ENCODE results near the gene BARHL1.
"Not testable (repeated sequence)": the region's sequence is repeated elsewhere in the genome, so short reads cannot be mapped to it uniquely, and the experiment has no call there.

BARHL1 gene

DNA sequence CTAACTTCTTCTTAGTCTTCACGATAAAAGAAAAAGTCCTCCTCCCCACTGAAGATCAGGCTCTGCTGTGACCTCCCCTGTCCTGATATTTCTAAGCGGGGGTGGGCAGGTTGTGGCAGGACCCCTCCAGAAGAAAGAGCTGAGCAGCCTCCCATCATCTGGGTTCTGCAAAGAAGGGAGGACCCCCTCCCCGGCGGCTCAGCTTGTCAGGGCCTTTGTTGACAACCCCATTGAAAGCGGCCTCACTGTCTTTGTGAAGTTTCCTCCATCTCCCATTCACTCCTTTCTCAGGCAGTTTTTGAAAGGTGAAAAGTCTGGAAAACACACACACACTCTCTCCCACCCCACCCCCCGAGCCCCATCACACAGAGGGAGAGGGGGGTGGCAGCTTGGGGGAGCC, 26.2 kb upstream of the BARHL1 start:
- no peak for DNase-seq (ENCODE audit: low read depth in 2 of 2, low spot score in 1 of 2)

- no peak for DNase-seq (ENCODE audit: low read depth in 2 of 2, low spot score in 1 of 2)
These were observed 25.7 kb upstream of the BARHL1 start for GRCh38 chr9:132556714-132557113.

- no peak for DNase-seq (ENCODE audit: low read depth in 2 of 2, low spot score in 1 of 2)
These were observed 25.2 kb upstream of the BARHL1 start for GRCh38 chr9:132557159-132557558.

DNA sequence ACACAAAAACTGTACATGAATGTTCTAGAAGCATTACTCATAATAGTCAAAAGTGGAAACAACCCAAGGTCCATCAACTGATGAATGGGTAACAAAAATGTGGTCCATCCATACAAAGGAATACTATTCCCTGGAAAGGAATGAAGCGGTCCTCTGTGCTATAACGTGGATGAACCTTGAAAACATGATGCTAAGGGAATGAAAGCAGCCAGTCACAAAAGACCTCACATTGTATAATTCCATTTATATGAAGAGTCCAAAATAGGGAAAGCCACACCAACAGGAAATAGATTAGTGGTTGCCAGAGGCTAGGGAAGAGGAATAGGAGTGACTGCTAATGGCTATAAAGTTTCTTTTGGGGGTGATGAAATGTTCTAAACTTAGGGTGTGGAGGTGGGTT, 22.7 kb upstream of the BARHL1 start:
- no peak for DNase-seq (ENCODE audit: low read depth in 2 of 2, low spot score in 1 of 2)

DNA sequence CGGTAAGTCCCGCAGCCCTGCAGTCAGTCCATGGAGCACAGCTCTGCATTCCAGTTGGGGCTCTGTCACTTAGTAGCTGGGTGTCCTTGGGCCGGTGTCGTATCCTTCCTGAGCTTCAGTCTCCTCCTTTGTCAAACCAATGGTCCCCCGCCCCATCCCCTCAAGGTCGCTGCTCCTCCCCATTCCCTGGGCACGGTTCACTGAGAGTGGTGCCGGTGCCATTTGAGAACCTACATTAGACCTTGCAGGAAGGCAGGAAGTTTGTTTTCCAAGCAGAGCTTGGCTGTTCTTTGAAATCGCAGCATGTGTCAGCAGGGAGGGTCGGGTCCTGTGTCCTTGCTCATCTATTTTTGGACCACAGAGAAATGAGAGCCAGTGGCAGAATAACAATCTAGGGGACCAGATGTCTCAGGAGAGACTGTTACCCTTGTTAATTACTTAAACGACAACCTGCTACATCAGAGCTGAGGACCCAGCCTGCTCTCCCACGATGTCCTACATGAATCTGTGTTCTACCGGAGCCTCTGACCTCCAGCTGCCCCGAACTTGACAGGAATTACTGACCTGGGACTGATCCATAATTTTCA, 21.7 kb upstream of the BARHL1 start:
- no peak for DNase-seq (ENCODE audit: low read depth in 2 of 2, low spot score in 1 of 2)

- DNase-seq (ENCODE audit: low read depth in 2 of 2, low spot score in 1 of 2), result no peak
These were observed 20.2 kb upstream of the BARHL1 start for GRCh38 chr9:132562306-132562573.

GRCh38 chr9:132564526-132564925, 17.9 kb upstream of the BARHL1 start:
- no peak for DNase-seq (ENCODE audit: low read depth in 2 of 2, low spot score in 1 of 2)

DNA sequence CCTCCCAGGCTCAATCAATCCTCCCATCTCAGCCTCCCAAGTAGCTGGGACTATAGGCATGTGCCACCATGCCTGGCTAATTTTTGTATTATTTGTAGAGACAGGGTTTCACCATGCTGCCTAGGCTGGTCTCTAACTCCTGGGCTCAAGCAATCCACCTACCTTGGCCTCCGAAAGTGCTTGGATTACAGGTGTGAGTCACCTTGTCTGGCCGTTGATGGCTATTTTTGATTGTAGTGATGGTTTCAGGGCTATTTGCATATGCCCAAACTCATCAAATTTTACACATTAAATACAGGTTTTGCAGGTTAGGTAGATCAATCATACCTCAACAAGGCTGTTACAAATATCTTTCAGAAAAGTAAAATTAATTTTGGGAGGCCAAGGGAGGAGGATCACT, 13.6 kb upstream of the BARHL1 start:
- DNase-seq (ENCODE audit: low read depth in 2 of 2, low spot score in 1 of 2), result not testable (repeated sequence)

DNA sequence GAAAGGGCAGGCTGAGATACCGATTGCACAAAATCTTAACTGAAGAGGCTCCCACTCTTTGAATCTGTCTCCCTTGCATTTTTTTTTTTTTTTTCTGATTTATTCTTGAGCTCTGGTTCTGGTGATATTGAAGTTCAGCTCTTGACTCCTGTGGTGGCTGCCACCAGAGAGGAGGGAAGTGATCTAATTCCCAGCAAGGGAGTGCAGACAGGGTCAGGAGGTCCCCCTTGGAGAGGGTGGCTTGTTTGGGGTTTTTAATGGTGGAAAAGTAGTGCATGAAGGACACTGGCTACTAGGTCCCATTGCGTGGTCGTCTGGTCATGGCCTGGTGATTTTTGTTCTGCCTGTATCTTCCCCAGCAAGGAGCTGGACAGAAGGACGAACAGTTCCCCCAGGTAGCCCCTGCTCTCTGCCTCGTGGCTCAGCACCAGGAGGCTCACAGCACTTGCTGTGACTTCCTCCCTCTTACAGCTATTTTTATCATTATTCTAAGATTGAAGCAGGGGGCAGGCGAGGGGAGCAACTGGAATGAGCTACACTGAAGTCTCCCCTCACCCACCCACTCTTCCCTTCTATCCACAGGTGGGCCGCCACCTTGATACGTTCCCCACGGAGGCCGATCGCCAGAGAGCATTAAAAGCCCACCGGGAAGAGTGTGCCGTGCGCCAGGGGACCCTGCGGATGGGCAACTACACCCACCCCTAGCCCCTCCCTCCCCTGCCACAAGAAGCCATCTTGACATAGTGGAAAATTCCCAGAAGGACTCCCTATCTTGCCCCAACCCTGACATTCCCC, 10.4 kb upstream of the BARHL1 start:
- DNase-seq (ENCODE audit: low read depth in 2 of 2, low spot score in 1 of 2), result no peak

DNA sequence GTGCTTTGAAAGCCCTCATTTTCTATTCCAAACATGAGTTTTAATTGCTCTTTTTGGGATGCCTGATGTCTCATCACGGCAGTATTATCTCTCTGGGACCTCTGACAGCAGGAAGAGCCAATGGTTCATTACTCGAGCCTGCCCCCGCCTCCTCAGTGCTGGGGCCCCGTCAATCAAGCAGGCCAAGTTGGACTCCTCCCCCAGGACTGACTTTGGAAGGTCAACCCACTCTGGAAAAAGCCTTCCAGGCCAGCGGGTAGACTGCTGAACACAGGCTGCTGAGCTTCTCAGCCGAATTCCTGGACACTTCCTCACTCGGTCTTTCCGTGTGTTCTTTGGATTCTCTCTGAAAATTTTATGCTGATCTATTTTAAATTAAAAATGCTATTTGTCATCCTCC, 9.5 kb upstream of the BARHL1 start:
- no peak for DNase-seq (ENCODE audit: low read depth in 2 of 2, low spot score in 1 of 2)

GRCh38 chr9:132575005-132575609, 7.3 kb upstream of the BARHL1 start:
- no peak for DNase-seq (ENCODE audit: low read depth in 2 of 2, low spot score in 1 of 2)

DNA sequence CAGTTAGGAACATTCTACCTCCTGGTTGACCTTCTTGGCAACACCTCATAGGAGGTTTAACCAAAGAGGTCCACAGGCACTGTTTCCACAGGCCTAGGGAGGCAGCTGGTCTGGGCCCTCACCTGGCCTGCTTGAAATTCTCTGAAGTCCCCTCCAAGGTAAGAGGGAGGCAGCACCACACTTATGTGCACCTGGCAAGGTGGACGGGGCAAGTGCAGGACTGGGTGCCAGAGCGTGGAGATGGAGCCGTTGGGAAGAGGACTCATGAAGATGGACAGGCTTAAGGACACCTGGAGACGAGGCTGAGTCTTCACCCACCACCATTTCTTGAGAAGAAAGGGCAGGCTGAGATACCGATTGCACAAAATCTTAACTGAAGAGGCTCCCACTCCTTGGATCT, 6.6 kb upstream of the BARHL1 start:
- no peak for DNase-seq (ENCODE audit: low read depth in 2 of 2, low spot score in 1 of 2)

DNA sequence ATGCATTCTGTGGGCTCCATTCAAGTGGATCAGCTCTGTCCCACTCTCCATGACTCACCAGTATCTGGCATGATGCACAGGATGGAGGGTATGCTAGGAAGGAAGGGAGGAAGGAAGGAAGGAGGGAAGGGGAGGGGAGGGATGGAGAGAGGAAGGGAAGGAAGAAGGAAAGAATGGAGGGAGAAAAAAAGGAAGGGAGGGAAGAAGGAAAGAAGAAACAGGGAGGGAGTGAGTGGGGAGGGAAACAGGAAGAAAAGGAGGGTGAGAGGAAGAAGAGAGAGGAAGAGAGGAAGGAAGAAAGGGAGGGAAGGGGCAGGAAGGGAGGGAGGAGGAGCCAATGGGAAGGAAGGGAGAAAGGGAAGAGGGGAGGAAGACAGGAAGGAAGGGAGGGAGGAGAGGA, 5.3 kb upstream of the BARHL1 start:
- no peak for DNase-seq (ENCODE audit: low read depth in 2 of 2, low spot score in 1 of 2)

GRCh38 chr9:132578367-132578932, 4.0 kb upstream of the BARHL1 start:
- no peak for DNase-seq (ENCODE audit: low read depth in 2 of 2, low spot score in 1 of 2)

DNA sequence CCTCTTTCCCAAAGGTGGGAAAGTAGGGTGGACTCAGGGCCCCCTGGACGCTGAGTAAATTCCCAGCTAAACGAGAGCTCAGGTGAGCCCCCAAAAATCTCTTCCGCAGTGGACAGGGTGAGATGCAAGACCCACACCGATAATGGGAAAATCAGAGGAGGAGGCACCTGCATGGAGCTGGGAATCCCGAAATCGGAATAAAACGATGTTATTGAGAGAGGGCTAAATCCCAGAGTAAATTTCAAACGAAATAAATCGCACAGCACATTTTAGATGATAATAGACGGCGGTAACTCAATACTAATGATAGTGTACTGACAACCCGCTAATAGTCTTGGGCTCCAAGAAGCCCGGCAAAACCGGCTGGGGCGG, 3.0 kb upstream of the BARHL1 start:
- DNase-seq (ENCODE audit: low read depth in 2 of 2, low spot score in 1 of 2), result no peak

DNA sequence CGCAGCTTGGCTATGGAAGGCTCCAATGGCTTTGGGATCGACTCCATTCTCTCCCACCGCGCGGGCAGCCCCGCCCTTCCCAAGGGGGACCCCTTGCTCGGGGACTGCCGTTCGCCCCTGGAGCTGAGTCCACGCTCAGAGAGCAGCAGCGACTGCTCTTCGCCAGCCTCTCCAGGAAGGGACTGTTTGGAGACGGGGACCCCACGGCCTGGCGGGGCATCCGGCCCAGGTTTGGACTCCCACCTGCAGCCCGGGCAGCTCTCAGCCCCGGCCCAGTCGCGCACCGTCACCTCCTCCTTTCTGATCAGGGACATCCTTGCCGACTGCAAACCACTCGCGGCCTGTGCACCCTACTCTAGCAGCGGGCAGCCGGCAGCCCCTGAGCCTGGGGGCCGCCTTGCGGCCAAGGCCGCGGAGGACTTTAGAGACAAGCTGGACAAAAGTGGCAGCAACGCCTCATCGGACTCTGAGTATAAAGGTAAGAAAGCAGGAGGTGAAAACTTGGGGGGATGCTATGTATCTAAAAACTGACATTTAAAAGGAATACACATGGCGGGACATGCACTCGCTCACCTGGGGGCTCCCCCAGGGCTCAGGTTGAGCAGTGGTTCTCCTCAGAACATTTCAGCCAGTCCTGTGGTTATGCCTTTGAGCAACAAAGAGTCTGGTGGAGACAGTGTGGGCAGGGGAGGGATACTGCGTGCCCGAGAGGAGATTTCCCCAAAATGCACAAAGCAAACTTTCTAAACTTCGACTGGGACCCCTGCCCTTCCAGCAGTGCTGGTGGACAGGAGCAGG, 579 bp downstream of the BARHL1 start:
- no peak for DNase-seq (ENCODE audit: low read depth in 2 of 2, low spot score in 1 of 2)

- DNase-seq (ENCODE audit: low read depth in 2 of 2, low spot score in 1 of 2), result no peak
These were observed 1.3 kb downstream of the BARHL1 start for GRCh38 chr9:132583584-132584304.

GRCh38 chr9:132584601-132585560, 2.5 kb downstream of the BARHL1 start:
- no peak for DNase-seq (ENCODE audit: low read depth in 2 of 2, low spot score in 1 of 2)

DNA sequence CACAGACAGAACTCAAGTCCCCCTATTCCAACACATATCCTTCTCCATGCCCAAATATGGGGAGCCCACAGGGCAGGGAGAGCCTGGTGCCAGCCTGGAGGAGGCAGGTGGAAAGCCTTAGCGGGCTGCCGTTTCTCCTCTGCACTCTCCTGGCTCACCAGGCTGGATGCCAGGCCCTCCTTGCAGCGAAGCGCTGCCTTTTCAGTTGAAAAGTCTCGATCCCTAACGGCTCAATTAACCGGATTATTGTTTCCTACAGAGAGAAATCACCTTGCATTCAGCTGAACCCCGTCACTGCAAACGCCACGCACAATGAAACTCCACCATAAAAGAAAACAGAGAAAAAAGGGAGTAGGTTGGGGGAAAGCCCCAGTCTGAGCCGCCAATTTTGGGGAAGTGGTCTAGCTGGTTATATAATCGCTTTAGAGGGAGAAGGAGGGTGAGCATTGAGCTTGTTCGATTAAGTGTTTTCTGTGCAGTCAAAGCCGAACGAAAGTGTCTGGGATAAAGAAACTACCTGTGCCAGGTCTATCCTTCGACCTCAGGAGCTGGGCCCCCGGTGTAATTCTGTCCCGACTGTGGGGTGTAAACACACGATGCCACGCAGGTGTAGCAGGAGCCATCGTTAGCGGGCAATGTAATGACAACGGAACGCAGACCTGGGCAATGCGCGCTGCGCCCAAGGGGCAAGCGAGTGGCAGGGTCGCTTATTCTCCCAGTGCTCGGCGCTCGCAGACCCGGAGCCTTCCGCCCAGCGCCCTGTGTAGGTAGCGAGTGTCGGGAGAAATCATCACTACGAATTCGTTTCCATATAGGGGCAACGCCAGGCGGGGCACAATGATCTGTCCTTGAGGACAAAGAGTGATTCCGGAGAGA, 3.8 kb downstream of the BARHL1 start:
- DNase-seq (ENCODE audit: low read depth in 2 of 2, low spot score in 1 of 2), result no peak
